Stomach (tissue), 4 donors: ENCODE data around the gene TYW1.
"Not testable (repeated sequence)": the region's sequence is repeated elsewhere in the genome, so short reads cannot be mapped to it uniquely, and the experiment has no call there.

Source experiments
- CTCF ChIP-seq, 7 experiments: fragments of 450-650 bp in 4 of 7; fragments of 200-600 bp in 3 of 7; sonication (generic) in 3 of 7; IDR thresholded peaks; one replicate each; pipeline ENCODE4 v1.5.1; 2016 to 2019; ENCODE audit warnings: antibody characterized with exemption in 7 of 7, control low read depth in 2 of 7, mild to moderate bottlenecking in 1 of 7
- POLR2A ChIP-seq, 4 donors: fragments of 450-650 bp; IDR thresholded peaks; one replicate each; pipeline ENCODE4 v1.6.1; 2016; ENCODE audit warnings: antibody characterized with exemption in 4 of 4, control low read depth in 2 of 4, mild to moderate bottlenecking in 1 of 4, moderate library complexity in 1 of 4

GRCh38 chr7:67149131-67149530, 152.5 kb downstream of the TYW1 start:
- TF ChIP-seq POLR2A, CTCF (IDR thresholded peaks at IDR 0.05): not testable (repeated sequence)
